ENCODE measurements around the gene PTGES.

GRCh38 chr9:129726322-129727160 is 26.3 kb downstream of the PTGES start:
- TF ChIP-seq, protein P1, sequence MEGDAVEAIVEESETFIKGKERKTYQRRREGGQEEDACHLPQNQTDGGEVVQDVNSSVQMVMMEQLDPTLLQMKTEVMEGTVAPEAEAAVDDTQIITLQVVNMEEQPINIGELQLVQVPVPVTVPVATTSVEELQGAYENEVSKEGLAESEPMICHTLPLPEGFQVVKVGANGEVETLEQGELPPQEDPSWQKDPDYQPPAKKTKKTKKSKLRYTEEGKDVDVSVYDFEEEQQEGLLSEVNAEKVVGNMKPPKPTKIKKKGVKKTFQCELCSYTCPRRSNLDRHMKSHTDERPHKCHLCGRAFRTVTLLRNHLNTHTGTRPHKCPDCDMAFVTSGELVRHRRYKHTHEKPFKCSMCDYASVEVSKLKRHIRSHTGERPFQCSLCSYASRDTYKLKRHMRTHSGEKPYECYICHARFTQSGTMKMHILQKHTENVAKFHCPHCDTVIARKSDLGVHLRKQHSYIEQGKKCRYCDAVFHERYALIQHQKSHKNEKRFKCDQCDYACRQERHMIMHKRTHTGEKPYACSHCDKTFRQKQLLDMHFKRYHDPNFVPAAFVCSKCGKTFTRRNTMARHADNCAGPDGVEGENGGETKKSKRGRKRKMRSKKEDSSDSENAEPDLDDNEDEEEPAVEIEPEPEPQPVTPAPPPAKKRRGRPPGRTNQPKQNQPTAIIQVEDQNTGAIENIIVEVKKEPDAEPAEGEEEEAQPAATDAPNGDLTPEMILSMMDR (IDR thresholded peaks at IDR 0.05): peak; percentile 85 to 96 (median 92)
- no peak for TF ChIP-seq POLR2A (IDR thresholded peaks at IDR 0.05)

Data from heart left ventricle (tissue), 13 donors.